Liver (tissue), 3 donors: ENCODE results near the gene KCNIP4.

ENCODE experiments used
- CTCF ChIP-seq: fragments of 150-350 bp; IDR thresholded peaks from 2 replicates; pipeline ENCODE4 v1.5.1; 2017; ENCODE audit warnings: improper control_type of control experiment, low read depth, low read length; ENCODE audit not compliant: missing input control
- EGR1 ChIP-seq, 2 donors: IDR thresholded peaks; 2 replicates each; pipeline ENCODE4 v1.6.1; 2016 to 2018; ENCODE audit warnings: antibody characterized with exemption in 2 of 2, low read depth in 2 of 2
- TAF1 ChIP-seq: conservative IDR thresholded peaks from 2 replicates; pipeline ENCODE4 v1.6.1; 2016; ENCODE audit warnings: antibody characterized with exemption, mild to moderate bottlenecking
- YY1 ChIP-seq: IDR thresholded peaks from 2 replicates; pipeline ENCODE4 v1.6.1; 2016; ENCODE audit warnings: antibody characterized with exemption, mild to moderate bottlenecking
- donor health status: healthy.
- donor health status: healthy.

- no peak for TF ChIP-seq EGR1 (IDR thresholded peaks at IDR 0.05; ENCODE audit: low read depth in 2 of 2)
- no peak for TF ChIP-seq YY1
- no peak for TF ChIP-seq TAF1
- TF ChIP-seq CTCF = no peak
These were observed 5.1 kb upstream of the KCNIP4 start for GRCh38 chr4:21953653-21954052.
